ELR (cell line): ENCODE measurements around the gene ABLIM3.
"Not testable (repeated sequence)": the region's sequence is repeated elsewhere in the genome, so short reads cannot be mapped to it uniquely, and the experiment has no call there.

Experiments
- DNase-seq: peaks from one replicate; pipeline ENCODE4 v3.0.0-alpha.2; 2015; ENCODE audit warnings: low read depth

Gene ABLIM3

DNA sequence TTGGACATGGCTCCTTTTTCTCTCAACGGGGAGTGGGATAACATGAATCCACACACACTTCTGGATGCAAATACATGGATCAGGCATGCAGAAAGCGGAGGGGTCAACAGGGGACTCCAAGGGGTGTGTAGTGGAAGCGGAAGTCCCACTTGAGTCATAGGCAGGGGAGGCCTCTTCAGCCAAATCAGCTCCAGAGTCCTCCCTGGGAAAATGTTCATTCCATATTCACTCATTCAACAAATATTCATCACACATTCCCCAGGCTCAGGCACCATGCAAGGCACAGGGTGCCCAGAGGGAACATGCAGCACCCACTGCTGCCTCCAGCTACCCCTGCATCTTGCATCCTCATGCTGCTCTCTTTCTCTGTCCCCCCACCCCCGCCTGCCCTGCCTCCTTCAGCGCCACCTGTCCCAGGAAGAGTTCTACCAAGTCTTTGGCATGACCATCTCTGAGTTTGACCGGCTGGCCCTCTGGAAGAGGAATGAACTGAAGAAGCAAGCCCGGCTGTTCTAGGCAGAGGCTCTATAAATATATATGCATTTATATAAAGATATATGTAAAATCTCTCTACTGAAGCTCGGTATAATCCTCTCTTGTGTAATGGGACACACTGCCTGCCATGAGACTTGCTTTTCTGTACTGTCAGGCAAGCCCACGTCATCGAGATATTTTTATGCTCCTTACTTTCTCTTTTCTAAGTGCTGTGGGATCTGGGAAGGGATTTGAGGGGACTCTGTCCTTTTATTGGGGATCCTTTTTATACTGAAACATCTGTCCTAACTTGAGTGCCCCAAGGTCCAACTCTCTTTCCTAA lies 116.8 kb downstream of the ABLIM3 start:
- peak; percentile 94 for DNase-seq

DNA sequence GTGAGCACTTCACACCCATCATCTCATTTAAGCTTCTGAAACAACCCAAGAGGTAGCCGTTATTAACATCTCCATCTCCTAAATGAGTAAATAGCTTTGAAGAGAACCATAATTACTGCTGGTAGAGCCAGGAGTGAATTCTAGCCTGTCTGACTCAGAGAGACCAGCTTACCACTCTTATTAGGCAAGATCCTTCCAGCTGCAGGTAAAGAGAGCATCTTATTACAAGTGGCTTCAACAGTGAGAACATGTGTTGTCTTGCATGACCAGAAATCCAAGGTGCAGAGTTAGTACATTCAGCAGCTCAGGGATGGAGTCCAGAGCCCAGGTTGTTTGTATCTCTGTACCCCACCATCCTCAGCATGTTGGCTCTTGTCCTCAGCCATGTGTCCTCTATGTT lies 119.5 kb downstream of the ABLIM3 start:
- peak; percentile 15 for DNase-seq

DNA sequence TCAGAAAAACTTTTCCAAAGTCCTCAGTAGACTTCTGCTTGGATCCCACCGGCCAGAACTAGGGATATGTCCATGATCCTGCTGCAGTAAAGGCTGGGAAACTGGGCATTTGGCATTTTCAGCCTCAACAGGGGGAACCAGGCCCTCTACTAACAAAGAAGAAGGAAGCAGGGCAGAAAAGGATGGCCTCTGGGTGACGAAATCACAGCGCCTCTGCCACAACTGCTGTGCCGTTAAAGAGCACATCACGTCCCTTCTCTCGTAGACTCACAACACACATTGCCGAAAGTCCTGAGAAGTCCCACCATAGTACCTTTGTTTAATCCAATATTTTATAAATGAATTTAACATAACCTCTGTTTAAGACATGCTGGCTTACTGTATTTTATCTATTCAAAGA lies 120.0 kb downstream of the ABLIM3 start:
- no peak for DNase-seq

DNA sequence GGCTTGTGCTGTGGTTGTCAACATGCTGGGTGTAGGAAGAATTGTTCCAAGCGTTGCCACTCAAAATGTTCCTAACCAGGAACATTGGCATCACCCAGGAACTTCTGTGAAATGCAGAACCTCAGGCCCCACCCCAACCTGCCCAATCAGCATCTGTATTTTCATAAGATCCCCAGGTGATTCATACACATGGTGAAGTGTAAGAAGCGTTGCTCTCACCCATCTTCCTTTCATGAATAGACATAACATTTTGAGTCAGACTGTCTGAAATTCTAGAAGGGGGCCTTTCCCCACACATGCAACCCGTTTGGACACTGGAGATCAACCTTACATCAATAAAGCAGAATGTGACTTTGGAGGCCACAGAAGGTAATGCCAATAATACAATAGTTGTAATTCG lies 121.0 kb downstream of the ABLIM3 start:
- no peak for DNase-seq

DNA sequence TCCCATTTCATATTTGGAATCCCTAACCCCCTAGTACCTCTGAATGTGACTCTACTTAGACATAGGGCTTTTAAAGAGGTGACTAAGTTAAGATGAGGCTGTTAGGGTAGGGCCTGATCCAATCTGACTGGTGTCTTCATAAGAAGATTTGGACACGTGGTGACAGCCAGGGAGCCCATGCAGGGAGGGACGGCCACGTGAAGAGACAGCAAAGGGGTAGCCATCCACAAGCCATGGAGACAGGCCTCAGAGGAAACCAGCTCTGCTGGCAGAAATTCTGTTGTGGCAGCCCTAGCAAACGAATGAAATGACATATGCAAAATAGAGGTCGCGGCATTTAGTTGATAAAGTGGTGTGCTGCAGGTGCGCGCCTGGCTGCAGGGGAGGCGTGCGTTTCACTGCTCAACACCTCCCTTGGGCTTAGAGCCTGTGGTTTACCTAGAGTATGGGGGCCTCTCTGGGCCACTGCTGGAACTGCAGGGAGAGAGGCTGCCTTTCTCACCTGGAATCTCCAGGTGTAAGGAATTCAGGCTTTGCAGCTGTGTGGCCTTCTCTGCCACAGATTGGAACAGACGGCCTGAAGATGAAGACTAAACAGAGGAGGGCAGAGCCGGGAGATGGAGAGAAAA lies 123.3 kb downstream of the ABLIM3 start:
- peak; percentile 20 for DNase-seq

DNA sequence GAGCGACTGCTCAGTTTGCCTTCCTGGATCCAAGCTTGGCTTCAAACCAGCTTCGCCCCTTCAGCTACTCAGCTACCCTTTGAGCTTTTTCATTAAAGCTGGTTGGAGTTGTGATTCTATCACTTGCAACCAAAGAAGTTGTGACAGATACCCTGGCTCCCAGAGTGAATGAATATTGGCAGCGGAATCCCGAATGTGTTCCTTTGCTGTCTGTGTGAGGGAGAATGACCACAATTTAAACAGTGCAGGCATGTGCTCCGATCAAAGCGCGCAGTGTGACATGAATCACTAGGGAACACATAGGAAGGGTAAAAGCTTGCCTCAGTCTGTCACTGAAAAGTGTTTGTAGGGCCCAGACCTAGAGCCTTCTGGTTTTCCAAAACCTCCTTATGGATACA lies 123.8 kb downstream of the ABLIM3 start:
- no peak for DNase-seq

DNA sequence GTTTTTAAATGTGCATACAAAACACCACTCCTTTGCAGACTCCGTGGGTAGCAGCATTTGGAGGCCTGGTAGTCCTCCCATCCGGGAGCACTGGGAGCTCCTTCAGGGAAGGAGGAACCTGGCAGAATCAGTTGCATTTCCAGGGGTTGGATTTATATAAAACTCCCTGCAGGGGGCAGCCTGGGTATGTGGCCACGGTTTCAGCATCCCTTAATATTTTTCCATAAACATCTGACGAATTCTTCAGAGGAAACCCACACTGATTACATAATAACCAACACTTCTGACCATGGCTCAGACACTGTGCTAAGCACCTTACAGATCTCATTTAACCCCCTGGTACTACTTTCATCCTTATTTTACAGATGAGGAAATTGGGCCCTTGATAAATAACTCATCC lies 124.3 kb downstream of the ABLIM3 start:
- peak; percentile 78 for DNase-seq

DNA sequence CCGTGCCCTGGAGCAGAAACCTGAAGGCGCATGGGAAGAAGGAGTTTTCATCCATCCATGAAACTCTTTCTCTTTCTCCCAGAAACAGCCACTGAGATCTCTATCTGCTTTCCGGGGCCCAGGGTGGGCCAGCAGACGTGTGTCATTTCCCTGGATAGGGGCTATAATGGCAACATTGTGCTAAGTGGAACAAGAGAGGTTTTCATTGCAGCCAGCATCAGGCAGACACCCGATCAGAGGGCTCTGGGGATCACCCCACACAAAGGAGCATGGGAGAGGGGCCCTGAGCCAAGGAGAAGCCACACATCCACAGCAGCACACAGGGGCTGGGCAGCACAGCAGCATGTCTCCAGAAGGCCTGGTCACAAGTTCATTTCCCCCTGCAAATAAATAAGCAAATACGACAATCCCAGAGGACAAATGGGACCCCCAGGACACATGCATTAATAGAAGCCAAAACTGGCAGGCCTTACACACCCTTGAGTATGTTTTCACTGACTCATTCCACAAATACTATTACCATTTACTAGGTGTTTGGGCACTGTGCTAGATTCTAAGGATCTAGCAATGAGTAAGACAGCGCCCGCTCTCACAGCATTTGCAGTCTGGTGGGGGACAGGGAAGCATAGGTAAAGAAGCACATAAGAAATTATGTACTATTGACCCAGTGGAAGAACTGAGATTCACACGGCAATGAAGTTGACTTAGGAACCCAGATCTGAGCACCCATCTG lies 126.1 kb downstream of the ABLIM3 start:
- peak; percentile 12 for DNase-seq

DNA sequence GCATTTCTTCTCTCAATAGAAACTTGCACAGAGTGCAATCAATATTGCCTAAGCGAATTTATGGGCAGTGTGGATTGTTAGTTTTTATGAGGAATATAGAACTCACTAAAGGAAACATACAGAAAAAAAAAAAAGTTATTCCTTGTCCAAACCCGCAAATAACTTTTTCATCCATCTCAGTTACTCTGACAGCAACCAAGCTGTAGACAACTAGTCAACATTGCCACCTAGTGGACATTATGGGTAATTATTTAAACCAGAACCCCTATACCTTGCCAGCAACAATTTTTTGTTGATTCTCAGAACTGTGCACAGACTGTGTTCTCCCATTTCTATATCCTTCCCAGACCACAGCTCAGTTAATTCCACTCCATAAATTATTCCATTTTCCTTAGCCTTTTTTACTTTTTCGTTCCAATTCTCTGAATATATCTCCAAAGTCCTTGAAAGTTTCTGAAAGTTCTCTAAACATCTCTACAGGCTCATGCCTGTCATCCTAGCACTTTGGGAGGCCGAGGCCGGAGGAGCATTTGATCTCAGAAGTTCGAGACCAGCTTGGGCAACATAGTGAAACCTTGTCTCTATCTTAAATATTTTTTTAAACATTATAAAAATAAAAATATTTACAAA lies 127.8 kb downstream of the ABLIM3 start:
- peak; percentile 83 for DNase-seq

DNA sequence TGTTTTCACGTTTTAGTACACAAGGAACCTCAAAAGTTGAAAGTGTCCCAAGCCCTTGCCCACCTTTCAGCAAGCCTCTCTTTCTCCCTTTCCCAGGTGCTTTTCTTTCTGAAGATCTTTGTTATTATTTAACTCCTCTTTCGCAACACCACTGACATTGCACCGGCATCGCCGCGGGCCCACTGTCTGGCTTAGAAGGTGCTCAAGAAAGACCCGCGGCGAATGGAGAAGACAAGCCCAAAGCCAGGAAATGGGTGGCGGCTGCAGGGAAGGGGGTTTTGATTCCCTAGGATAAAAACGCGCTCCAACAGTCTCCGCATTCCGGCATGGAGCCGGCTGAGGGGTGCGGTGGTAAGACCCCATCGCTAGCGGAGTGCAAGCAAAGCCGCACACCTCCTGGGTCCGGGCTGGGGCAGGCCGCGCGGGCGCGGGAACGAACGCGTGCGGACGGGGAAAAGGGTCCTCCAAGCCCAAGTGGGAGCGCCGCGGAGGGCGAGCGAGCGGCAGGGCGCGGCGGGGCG lies 130.0 kb downstream of the ABLIM3 start:
- DNase-seq = peak; percentile 57

DNA sequence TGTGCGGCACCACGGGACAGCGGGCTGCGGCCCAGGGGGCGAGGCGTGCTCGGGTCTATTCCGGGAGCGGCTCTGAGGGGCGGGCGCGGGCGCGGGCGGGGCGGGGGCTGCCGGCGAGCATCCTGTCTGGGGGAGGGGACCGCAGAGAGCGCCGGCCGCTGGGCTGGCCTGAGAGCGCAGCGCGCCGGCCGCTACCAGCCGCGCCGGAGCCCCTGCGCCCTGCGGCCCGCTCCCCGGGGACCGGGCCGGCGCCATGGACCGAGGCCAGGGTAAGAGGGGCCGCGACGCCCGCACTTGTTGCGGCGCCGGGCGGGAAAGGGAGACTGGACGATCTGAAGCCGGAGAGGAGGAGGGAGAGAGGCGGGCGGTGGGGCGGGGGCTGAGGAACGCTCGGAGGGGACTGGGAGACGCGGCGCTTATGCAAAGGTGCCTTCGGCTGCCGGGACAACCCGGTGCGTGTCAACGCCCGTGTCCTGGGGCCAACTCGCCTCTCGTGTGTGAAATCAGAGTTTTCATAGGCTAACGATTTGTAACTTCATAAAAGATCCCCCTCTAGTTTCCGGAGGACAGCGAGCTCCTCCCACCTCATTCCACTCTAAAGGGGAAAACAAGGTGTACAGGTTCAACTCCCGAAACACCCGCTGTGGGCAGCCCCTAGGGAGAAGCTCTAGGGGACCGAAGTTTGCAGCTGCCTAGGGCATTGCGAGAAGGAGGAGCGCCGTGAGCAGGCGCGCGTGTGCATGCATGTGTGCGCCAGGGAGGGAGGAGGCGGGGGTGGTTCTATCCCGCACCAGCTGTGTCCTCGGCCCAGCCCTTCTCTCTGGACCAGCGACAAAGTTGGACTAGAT lies 130.6 kb downstream of the ABLIM3 start, which contains the start of gene AFAP1L1:
Gene AFAP1L1 (plus strand): TSS at position 144 of the 848 bp plus-strand sequence. CDS start 110 bp downstream, at position 254.
- DNase-seq = peak; percentile 69

DNA sequence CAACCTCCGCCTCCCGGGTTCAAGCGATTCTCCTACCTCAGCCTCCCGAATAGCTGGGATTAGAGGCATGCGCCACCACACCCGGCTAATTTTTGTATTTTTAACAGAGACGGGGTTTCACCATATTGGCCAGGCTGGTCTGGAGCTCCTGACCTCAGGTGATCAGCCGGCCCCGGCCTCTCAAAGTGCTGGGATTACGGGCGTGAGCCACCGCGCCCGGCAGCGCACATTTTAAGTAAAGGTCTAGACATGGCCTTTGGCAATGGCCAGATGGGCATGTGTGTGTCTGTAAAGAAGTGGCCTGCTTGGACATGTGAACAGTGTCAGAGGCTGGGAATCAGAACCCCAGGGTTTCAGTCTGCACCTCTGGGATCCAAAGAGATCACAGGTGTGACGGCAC lies 131.5 kb downstream of the ABLIM3 start:
- not testable (repeated sequence) for DNase-seq

DNA sequence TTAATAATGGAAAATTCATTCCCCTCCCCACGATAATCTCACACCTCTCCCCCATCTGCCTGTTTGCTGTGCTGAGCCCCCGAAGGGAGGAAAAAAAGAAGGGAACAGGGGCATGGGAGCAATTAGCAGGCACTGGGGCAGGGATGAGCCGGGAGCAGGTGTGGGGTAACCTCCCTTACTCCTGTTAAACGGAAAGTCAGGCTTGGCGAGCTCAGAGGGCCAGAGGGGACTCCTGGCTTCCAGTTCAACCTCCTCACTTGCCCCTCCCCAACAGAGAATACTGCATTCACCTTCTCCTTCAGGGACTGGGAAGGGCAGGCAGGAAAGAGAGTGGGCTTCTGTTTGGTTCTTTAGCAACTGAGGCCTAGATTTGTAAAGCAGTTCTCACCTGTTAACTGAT lies 131.9 kb downstream of the ABLIM3 start:
- no peak for DNase-seq

DNA sequence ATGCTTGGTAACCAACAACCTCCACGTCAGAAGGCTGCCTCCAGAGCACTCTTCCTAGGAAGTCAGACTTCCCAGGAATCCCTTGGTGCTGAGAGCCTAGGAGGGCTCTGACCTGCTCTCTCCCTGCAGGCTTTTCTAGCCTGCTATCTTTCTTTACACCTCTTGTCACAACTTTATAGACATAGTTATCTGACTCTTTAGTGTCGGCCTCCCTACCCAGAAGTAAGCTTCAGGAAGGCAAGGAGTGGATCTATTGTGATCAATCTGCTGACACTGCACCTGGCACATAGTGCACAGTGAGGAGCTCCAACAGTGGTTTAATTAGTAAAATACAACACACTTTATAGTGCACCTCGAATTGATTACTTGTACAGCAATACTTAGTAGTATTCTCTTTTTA lies 132.7 kb downstream of the ABLIM3 start:
- no peak for DNase-seq

DNA sequence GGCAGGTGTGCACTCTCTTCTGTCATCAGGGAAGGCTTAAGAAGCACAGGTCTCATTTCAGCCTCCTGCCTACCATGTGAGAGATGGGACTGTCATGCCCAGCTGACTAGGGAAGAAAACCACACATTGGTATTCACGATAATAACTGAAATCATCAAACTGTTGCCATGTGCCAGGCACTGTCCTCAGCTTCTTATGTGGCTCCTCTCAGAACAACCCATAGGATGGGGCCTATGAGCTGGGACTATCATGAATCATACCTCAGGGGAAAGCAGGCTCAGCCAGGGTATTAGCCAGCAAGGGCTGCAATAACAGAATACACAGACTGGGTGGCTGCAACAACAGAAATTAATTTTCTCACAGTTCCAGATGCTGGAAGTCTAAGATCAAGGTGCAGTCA lies 133.6 kb downstream of the ABLIM3 start:
- DNase-seq = peak; percentile 50

DNA sequence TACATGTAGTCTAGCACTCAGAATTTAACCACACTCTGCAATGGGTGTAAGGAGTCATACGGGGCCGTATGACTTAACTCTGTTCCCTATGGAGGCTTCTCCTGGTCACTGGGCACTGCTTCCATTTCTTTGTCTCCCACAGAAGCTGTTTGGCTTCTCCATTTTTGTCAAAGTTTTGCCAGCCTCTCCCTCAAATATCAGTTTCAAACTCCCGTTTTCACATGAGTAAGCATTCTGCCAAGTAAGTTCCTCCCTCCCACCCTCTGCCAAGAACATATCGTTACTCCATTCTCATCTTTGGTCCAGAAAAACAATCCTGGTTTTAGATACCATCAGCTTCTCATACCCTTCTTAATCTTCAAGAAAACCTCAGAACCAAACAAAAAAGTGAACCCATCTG lies 136.5 kb downstream of the ABLIM3 start:
- no peak for DNase-seq

DNA sequence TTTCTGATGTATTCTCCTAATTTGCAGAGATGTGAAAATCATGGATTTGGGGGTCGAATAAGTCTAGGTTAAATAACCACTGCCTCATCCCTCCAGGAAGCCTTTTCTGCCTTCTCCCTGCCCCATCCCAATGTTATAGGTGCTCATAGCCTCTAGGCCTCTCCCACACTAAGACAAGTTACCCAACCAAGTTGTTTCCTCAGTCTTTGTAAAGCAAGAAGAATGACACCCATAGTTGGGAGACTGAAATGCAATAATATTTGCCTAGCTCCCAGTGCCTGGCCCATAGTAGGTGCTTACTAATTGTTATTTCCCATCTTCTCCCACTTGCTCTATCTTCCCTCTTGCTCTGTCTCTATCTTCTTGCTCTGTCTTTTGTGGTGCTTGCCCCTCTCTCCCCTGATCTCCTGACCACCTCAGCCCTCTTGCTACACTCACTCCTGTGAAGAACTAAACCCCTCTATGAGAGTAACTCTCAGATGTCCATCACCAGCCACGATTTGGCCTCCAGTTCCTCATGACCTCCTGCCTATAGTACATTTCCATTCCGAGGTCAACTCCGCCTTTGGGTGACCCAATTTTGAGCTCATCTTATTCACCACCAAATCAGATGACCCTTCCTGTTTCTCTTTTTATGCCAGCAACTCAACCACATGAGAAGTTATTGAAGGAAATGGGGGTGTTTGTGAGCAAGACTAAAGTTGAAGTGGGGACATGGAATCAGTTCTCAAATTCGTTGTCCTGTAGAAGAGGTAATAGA lies 137.3 kb downstream of the ABLIM3 start:
- no peak for DNase-seq

DNA sequence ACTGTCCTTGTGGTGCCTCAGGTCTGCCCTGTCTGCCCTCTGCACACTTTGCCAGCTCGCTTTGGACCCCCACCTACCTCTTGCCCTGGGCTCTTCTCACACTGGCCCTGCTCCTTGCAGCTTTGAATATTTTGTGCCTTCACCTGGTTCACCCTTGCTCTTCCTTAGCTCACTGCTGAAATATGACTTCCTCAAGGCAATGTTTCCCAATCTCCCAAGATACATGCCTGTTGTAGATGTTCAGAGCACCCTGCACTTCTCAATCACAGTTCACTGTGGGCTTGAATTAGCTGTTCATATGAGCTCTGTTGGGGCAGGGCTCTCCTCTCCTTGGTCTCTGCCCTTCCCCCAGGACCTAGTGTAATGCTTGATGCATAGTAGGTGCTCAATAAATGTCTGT lies 138.4 kb downstream of the ABLIM3 start:
- DNase-seq = no peak

DNA sequence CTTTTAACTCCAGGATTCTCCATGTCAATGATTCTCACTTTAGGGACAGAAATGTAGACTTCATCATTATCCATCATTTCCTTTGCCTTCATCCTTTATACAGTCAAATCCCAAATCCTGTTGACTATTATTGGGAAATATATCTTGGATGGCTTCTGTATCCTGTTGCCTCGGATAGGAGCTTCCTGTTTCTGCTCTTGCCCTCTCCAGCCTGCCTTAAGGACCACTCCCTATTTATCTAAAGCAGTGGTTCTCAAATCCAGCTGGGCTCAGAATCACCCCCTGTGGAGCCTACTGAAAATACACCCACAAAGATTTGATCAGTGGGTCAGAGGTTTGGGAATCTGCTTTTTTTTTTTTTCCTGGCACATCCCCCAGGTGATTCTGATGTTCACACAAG lies 138.8 kb downstream of the ABLIM3 start:
- DNase-seq = no peak

DNA sequence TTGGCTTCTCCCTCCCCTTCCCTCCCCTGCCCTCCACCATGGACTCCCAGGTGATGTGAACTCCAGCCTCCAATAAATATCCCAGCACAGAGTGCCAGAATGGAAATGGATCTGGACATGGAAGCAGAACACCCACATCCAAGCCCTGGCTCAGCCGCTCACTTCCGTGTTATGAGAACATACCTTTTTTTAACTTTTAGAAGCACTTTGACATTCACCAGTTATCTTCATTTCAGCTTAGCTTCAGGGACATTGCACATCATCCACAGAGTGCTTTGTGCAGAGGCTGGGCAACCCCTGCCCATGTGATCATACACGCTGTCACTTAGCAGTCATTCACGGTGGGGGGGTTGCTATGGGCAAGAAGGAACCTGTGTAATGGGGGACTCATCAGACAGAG lies 139.5 kb downstream of the ABLIM3 start:
- no peak for DNase-seq
